Colonic mucosa (tissue), 4 donors: ENCODE results near the gene E4F1. TPM values are rescaled to one million over a fixed set of nuclear protein-coding genes. Genes with fewer than 3 reads are reported as not detected.

Source experiments
- DNase-seq: peaks from one replicate; pipeline ENCODE4 v3.0.0-alpha.2; 2020
- H3K27ac ChIP-seq: fragments of 200-600 bp; one replicate; pipeline ENCODE4 v1.8.0; 2021
- H3K27me3 ChIP-seq: fragments of 200-600 bp; one replicate; pipeline ENCODE4 v1.8.0; 2021
- H3K36me3 ChIP-seq: fragments of 200-600 bp; one replicate; pipeline ENCODE4 v1.8.0; 2021
- H3K4me1 ChIP-seq: fragments of 200-600 bp; one replicate; pipeline ENCODE4 v1.8.0; 2021; ENCODE audit warnings: mild to moderate bottlenecking
- H3K4me3 ChIP-seq: fragments of 200-600 bp; one replicate; pipeline ENCODE4 v1.8.0; 2021
- H3K9ac ChIP-seq, 2 donors: one replicate each; pipeline ENCODE4 v1.7.0; 2013; ENCODE audit warnings: control low read depth in 2 of 2, low read depth in 2 of 2, low read length in 2 of 2
- H3K9me3 ChIP-seq: fragments of 200-600 bp; one replicate; pipeline ENCODE4 v1.8.0; 2021
- intact Hi-C: fragments of 100-400 bp; cut with DNase I; formaldehyde crosslinking; loops from one replicate; pipeline ENCODE4 v1.14.1; 2022
- total RNA-seq, 2 donors: library from RNA; stranded (reverse); fragmentation: NEBNext Ultra II Directional in 1 of 2; extraction: Animal tissue kit (Norgen Biotek cat#: 25700) in 1 of 2; gene quantifications; one replicate each; pipeline ENCODE4 v1.2.1, GENCODE V29; 2021
- TF ChIP-seq, protein P1 (sequence below): fragments of 200-600 bp; IDR thresholded peaks from one replicate; pipeline ENCODE4 v1.8.0; 2022; ENCODE audit warnings: antibody characterized with exemption, mild to moderate bottlenecking
- donor health status: healthy.
- donor health status: DM: no; HTN: no; CAD: no.
- donor health status: DM: no; HTN: no; CAD: no.

Gene E4F1
- total RNA-seq, 2 donors from 2014 or later: 19.9 to 37.4 TPM

DNA sequence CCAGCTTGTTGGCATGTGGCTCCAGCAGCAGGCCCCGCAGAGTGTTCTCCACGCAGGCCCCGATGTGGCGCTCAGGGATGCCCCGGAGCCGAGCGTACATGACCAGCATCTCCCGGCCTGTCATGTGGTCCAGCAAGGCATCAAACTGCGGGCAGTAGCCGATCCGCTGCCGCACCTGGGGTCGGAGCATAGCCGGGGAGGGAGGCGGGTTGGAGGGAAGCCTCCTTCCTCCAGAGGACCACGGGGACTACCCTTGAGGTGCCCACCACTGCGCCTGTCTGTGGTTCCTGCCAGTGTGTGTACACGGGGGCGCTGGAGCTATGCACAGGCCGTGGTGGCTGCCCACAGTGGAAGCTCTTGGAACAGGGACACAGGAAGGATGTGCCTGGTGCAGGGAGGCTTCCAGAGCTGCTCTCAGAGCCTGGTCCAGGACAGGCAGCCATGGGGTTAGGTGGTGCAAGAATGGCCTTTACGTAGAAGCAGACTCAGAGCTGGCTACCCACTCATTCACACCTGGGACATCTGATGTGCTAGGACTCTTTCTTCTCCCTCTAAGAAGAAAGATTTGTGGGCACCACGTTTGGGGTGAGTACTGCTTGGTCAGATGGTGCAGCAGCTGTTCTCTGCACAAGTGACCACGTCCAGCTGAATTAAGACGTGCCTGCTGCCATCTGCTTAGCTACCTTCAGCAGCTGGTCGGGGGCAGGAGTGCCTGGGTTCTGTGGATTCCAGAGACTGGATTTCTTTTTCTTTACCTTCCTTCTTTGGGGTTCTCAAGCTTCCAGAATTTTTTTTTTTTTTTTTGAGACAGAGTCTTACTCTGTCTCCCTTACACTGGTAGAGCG, 55.8 kb downstream of the E4F1 start:
- TF ChIP-seq, protein P1, sequence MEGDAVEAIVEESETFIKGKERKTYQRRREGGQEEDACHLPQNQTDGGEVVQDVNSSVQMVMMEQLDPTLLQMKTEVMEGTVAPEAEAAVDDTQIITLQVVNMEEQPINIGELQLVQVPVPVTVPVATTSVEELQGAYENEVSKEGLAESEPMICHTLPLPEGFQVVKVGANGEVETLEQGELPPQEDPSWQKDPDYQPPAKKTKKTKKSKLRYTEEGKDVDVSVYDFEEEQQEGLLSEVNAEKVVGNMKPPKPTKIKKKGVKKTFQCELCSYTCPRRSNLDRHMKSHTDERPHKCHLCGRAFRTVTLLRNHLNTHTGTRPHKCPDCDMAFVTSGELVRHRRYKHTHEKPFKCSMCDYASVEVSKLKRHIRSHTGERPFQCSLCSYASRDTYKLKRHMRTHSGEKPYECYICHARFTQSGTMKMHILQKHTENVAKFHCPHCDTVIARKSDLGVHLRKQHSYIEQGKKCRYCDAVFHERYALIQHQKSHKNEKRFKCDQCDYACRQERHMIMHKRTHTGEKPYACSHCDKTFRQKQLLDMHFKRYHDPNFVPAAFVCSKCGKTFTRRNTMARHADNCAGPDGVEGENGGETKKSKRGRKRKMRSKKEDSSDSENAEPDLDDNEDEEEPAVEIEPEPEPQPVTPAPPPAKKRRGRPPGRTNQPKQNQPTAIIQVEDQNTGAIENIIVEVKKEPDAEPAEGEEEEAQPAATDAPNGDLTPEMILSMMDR: no peak
- no peak for DNase-seq
- intact Hi-C loops: no loop called here
- Histone ChIP-seq H3K36me3 (no peaks in the 10 kb centered on the region), H3K4me1 (no peaks in the 10 kb centered on the region), H3K27me3 (no peaks in the 10 kb centered on the region), H3K4me3 (no peak overlapping the region), H3K27ac (no peak overlapping the region), H3K9me3 (no peaks in the 10 kb centered on the region), H3K9ac (no peak overlapping the region)

DNA sequence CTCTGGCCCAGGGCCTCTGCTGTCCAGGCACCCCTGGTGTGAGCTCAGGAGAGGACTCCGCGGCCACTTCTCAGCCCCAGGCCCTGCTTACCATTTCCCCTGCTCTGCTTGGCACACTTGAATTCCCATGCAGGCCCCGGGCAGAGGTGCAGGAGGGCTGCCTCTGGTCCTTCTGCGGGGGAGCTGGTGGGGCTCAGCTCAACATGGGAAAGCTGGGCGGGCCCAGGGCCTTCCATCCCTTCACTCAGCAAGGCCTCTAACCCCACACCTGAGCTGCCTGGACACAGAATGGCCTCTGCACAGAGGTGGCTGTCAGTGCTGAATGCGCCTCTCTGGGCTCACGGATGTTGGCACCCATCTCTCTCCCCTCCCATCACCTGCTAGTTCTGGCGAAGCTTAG, 57.1 kb downstream of the E4F1 start:
- no peaks in the 10 kb centered on the region for H3K4me1 ChIP-seq
- DNase-seq: no peak
- H3K9ac ChIP-seq: no peak overlapping the region
- TF ChIP-seq, protein P1: no peak
- intact Hi-C loops: no loop called here
- H3K27me3 ChIP-seq: no peaks in the 10 kb centered on the region
- no peak overlapping the region for H3K4me3 ChIP-seq
- no peak overlapping the region for H3K27ac ChIP-seq
- no peaks in the 10 kb centered on the region for H3K9me3 ChIP-seq
- H3K36me3 ChIP-seq: no peaks in the 10 kb centered on the region

DNA sequence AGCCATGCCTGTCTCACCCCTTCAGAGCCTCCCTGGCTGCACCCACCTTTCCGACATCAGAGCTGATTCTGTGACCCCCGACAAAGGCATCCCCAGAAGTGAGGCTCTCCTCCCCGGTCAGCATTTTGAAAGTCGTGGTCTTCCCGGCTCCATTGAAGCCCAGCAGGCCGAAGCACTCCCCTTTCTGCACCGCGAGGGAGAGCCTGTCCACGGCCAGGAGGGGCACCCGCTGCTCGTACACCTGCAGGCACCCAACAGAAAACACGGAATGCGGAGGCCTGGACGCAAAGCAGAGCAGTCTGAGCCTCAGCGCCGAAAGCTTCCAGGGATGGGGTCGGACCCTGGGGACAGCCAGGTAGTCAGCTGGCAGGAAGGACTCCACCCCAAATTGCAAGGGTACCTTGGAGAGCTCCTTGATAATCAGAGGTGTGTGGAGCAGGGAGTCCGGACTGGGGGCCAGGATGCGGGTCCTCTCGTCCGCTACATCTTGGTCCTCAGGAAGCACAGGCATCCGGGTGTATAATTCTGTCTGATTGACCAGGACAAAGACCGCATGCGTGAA, 57.7 kb downstream of the E4F1 start:
- no peaks in the 10 kb centered on the region for H3K27me3 ChIP-seq
- intact Hi-C loops: no loop called here
- no peaks in the 10 kb centered on the region for H3K36me3 ChIP-seq
- no peak overlapping the region for H3K9ac ChIP-seq
- DNase-seq: no peak
- H3K27ac ChIP-seq: no peak overlapping the region
- H3K4me3 ChIP-seq: no peak overlapping the region
- H3K9me3 ChIP-seq: no peaks in the 10 kb centered on the region
- TF ChIP-seq, protein P1: no peak
- H3K4me1 ChIP-seq: no peaks in the 10 kb centered on the region

DNA sequence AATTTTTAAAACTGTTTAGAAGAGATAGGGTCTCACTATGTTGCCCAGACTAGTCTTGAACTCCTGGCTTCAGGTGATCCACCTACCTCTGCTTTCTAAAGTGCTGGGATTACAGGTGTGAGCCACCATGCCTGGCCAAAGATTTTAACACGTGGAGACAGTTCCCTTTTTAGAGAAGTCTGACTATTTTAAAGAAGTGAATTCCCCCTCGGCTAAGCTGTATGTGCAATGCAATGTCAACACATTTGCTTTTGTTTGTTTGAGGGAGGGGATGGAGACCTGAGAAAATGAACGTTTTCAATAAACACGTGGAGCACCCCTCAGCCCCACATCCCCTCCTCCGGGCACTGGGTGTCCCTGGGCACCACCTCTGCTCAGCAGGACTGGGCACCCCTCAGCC, 58.9 kb downstream of the E4F1 start:
- no peak for DNase-seq
- Histone ChIP-seq H3K4me1 (no peaks in the 10 kb centered on the region), H3K27ac (no peak overlapping the region), H3K36me3 (no peaks in the 10 kb centered on the region), H3K9me3 (no peaks in the 10 kb centered on the region), H3K9ac (no peak overlapping the region), H3K27me3 (no peaks in the 10 kb centered on the region), H3K4me3 (no peak overlapping the region)
- intact Hi-C loops: no loop called here
- TF ChIP-seq, protein P1: no peak

DNA sequence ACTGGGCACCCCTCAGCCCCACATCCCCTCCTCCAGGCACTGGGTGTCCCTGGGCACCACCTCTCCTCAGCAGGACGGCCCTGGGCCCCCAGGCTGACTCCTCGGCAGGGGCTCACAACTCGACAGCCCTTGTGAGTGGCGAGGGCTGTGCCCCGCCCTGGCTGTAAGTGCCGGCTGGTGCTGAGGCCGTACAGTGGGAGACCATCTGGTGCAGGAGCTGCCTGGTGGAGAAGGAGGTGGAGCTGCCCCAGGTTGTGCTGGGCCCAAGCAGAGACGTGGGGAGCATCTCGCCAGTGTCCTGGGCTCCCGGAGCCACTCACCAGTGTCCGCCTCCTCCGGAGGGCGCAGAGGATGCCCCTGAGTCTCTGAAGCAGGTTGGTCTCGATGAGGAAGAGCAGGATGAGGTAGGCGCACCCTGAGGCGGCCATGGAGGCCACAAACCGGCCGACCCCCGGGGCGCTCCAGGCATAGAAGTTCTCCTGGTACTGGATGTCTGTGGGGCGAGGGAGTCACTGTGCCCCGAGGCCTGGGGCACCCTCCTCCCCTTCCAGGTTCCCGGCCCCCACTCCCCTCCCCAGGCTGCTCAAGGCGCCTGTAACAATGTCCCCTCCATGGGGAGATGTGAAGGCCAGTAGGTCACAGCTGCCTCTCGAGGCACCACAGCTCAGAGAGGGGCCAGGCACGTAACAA, 59.6 kb downstream of the E4F1 start:
- H3K36me3 ChIP-seq: no peaks in the 10 kb centered on the region

More for the DNA sequence above, 59.6 kb downstream of the E4F1 start:
- intact Hi-C loops: no loop called here
- Histone ChIP-seq H3K4me3 (no peak overlapping the region), H3K9ac (no peak overlapping the region), H3K4me1 (no peaks in the 10 kb centered on the region), H3K27ac (no peak overlapping the region), H3K27me3 (no peaks in the 10 kb centered on the region), H3K9me3 (no peaks in the 10 kb centered on the region)
- TF ChIP-seq, protein P1: no peak
- no peak for DNase-seq
